Pulmonary artery endothelial cell (primary cell): Measurements from ENCODE around the gene ANO8. TPM values are rescaled to one million over a fixed set of nuclear protein-coding genes. Genes with fewer than 3 reads are reported as not detected.

Experiments
- DNase-seq: peaks from one replicate; pipeline ENCODE4 v3.0.0-alpha.2; 2011; ENCODE audit warnings: low read depth, low spot score
- total RNA-seq: library from RNA; depleted of rRNA; stranded (reverse); fragments of >200 nt; gene quantifications from 2 replicates; pipeline ENCODE4 v1.2.3, GENCODE V29; 2014

ANO8 gene
- total RNA-seq, 1 donor from 2014 or later, result 2.0 TPM

GRCh38 chr19:17329366-17330261, 5.0 kb downstream of the ANO8 start:
- no peak for DNase-seq

GRCh38 chr19:17328517-17329365, 5.9 kb downstream of the ANO8 start:
- no peak for DNase-seq

GRCh38 chr19:17327654-17328516, 6.8 kb downstream of the ANO8 start:
- no peak for DNase-seq

- no peak for DNase-seq
Observed at GRCh38 chr19:17327068-17327653, 7.5 kb downstream of the ANO8 start.

GRCh38 chr19:17326595-17326966, 8.1 kb downstream of the ANO8 start:
- DNase-seq, result no peak

- no peak for DNase-seq
Observed at GRCh38 chr19:17325881-17326594, 8.6 kb downstream of the ANO8 start.

GRCh38 chr19:17325133-17325532, 9.5 kb downstream of the ANO8 start:
- no peak for DNase-seq

- no peak for DNase-seq
Observed at GRCh38 chr19:17324357-17325114, 10.1 kb downstream of the ANO8 start.

- DNase-seq, result no peak
Observed at GRCh38 chr19:17323964-17324332, 10.7 kb downstream of the ANO8 start.

- no peak for DNase-seq
Observed at GRCh38 chr19:17323300-17323963, 11.2 kb downstream of the ANO8 start.

- no peak for DNase-seq
Observed at GRCh38 chr19:17322854-17323253, 11.8 kb downstream of the ANO8 start.

- DNase-seq, result no peak
Observed at GRCh38 chr19:17321655-17322489, 12.8 kb downstream of the ANO8 start.

- no peak for DNase-seq
Observed at GRCh38 chr19:17320435-17320834, 14.2 kb downstream of the ANO8 start.

GRCh38 chr19:17319473-17320238, 15.0 kb downstream of the ANO8 start:
- DNase-seq, result no peak

- no peak for DNase-seq
Observed at GRCh38 chr19:17318966-17319365, 15.7 kb downstream of the ANO8 start.

- no peak for DNase-seq
Observed at GRCh38 chr19:17314007-17314593, 20.6 kb downstream of the ANO8 start.
